ENCODE results near the gene MBD5.
"Not testable (repeated sequence)": the region's sequence is repeated elsewhere in the genome, so short reads cannot be mapped to it uniquely, and the experiment has no call there.

MBD5 gene

GRCh38 chr2:148021059-148021861 lies at the start of gene MBD5:
Gene MBD5, plus strand, starts transcription at chr2:148021091.
- peak; percentile 34 for DNase-seq (ENCODE audit: low read depth, low spot score)

- DNase-seq (ENCODE audit: low read depth, low spot score), result no peak
These were observed 44.8 kb upstream of the MBD5 start for GRCh38 chr2:147976102-147976501.

- no peak for DNase-seq (ENCODE audit: low read depth, low spot score)
These were observed 43.2 kb upstream of the MBD5 start for GRCh38 chr2:147977679-147978078.

GRCh38 chr2:147980940-147981528 lies 39.9 kb upstream of the MBD5 start:
- no peak for DNase-seq (ENCODE audit: low read depth, low spot score)

DNA sequence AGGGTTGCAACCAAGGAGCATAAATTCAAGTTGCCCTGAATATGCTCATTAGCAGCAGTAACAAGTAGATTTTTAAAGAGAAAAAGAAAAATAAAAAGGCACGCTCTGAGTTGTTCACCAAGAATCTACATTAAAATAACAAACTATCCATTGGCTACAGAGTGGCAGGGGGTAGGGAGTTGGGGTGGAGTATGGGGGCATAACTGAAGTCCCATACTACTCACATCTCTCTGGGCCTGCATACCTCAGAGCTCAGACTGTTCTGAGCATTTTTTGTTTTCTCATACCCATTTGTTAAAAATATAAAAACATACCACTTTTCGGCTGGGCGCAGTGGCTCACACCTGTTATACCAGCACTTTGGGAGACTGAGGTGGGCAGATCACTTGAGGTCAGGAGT lies 31.8 kb upstream of the MBD5 start:
- DNase-seq (ENCODE audit: low read depth, low spot score), result no peak

- DNase-seq (ENCODE audit: low read depth, low spot score), result no peak
These were observed 31.0 kb upstream of the MBD5 start for GRCh38 chr2:147989809-147990403.

GRCh38 chr2:147994965-147995364 lies 25.9 kb upstream of the MBD5 start:
- not testable (repeated sequence) for DNase-seq (ENCODE audit: low read depth, low spot score)

DNA sequence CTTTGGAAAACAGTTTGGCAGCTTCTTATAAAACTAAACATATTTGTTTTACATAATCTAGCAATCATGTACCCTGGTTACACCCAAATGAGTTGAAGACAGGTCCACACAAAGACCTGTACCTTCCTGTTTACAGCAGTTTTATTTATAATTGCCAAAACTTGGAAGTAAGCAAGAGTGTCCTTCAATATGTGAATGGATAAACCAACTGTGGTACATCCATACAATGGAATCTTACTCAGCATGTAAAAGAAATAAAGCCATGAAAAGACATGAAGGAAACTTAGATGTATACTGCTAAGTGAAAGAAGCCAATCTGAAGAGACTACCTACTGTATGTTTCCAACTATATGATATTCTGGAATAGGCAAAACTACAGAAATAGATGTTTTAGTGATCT lies 24.1 kb upstream of the MBD5 start:
- DNase-seq (ENCODE audit: low read depth, low spot score), result no peak

- DNase-seq (ENCODE audit: low read depth, low spot score), result no peak
These were observed 22.7 kb upstream of the MBD5 start for GRCh38 chr2:147998203-147998602.

- no peak for DNase-seq (ENCODE audit: low read depth, low spot score)
These were observed 21.8 kb upstream of the MBD5 start for GRCh38 chr2:147999126-147999525.

- DNase-seq (ENCODE audit: low read depth, low spot score), result no peak
These were observed 20.8 kb upstream of the MBD5 start for GRCh38 chr2:148000095-148000494.

DNA sequence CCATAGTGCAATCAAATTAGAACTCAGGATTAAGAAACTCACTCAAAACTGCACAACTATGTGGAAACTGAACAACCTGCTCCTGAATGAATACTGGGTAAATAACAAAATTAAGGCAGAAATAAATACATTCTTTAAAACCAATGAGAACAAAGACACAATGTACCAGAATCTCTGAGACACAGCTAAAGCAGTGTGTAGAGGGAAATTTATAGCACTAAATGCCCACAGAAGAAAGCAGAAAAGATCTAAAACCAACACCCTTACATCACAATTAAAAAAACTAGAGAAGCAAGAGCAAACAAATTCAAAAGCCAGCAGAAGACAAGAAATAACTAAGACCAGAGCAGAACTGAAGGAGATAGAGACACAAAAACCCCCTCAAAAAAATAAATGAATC lies 18.5 kb upstream of the MBD5 start:
- DNase-seq (ENCODE audit: low read depth, low spot score), result not testable (repeated sequence)

DNA sequence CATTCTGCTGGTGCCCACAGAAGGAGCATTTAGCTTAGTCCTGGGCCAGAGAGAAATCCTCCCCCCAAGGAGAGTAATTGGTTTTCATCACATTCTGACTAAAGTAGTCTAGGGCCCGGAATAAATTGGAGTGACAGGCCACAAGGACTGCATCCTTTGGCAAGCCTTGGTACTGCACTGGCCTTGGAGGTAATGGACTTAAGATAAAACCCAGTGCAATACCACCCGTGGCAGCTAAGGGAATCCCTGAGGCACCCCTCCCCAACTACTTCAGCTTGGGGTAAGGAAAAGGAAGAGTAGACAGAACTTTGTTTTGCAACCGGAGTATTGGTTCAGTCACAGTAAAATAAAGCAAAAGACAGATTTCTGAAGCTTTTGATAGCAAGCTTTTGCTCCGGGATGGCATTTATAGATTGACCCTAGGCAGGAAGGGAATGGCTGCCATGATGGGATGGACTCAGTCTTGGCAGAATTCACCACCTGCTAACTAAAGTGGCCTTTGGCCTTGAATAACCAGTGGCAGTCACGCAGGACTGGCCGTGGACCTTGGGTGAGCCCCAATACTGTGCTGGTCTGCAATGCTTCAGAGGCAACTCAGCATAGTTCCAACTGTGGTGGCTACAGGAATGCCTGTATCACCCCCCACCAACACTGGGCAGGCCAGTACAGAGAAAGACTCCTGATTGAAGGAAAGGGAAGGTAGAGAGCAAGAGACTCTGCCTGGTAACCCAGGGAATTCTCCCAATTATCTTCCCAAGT lies 14.5 kb upstream of the MBD5 start:
- no peak for DNase-seq (ENCODE audit: low read depth, low spot score)

GRCh38 chr2:148007219-148007900 lies 13.5 kb upstream of the MBD5 start:
- DNase-seq (ENCODE audit: low read depth, low spot score), result no peak

GRCh38 chr2:148008411-148008810 lies 12.5 kb upstream of the MBD5 start:
- not testable (repeated sequence) for DNase-seq (ENCODE audit: low read depth, low spot score)

DNA sequence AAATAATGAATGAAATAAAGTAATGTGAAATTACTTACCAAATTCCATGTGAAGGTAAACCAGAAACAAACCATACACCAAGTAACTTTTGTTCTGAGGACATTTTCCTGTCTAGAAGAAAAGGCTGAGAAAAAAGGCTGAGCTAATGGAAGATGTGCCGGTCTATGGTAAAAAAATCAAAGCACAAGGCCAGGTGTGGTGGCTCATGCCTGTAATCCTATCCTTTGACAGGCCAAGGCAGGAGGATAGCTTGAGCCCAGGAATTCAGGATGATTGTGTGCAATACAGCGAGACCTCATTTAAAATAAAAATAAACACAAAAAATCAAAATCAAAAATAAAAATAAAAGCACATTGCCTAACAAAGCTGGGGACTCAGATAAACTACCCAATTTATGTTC lies 7.0 kb upstream of the MBD5 start:
- no peak for DNase-seq (ENCODE audit: low read depth, low spot score)

- DNase-seq (ENCODE audit: low read depth, low spot score), result no peak
These were observed 6.3 kb upstream of the MBD5 start for GRCh38 chr2:148014616-148015015.

DNA sequence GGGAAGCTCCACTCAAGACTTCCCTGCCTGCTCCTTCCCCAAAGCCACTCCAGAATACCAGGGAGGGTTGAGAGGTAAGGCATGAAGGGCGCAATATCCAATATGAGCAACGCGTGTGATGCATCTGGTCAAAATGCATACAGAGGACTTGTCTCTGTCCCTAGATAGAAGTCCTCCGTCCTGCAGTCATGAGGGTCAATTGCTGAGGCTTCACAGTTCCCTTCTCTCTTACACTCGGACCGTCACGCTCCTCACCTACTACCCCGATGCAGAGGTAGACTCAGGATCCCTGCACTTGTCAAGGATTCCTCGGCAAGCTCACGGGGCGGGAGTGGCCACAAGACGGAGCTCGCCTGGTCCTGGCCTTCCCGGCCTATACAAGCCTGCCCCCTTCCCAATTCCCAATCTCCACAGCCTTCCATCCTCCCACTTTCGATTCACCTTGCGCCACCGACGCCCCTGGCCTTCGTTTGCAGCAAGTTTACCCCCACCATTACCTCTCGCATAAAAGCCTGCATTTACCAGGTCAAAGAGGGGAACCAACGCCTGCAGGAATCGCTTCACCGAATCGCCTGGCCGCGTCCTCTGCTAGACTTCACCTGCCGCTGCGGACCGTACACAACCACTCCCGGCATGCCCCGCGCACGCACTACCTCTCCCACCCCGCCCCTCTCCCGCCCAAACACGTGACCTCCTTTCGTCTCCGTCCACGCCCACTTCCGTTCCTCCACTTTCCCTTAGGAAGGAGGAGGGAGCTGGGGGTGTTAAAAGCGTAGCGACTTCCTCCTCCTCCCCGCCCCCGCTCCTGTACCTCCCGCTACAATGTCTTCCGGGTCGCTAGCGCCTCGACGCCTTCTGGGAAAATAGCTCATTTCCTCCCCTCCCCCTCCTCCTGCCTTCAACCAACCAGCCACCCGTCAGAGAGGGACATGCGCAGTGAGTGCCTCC lies 506 bp upstream of the MBD5 start, which contains the start of gene ORC4:
Gene ORC4, minus strand, starts transcription at position 627 of the 948 bp plus-strand sequence. CDS start 44,779 bp downstream, outside the sequence.
- DNase-seq (ENCODE audit: low read depth, low spot score), result peak; percentile 98

DNA sequence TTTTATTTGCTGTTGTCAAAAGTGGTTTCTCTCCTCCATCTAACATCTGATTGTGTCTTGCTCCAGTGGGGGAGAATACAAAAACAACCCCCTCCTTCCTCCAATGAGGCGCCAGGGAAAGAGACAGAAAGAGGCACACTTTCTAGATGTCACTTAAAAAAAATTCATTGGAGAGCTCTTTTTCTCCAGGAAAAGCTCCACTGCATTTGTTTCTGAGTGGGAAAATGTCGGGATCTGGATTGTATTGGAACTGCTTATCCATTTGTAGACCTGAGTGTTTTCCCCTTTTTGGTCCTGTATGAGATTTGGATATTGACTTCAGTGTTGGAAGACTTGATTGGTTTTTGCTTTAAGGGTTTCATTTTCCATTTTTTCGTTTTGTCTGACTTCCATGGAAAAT lies 995 bp downstream of the MBD5 start:
- DNase-seq (ENCODE audit: low read depth, low spot score), result no peak

DNA sequence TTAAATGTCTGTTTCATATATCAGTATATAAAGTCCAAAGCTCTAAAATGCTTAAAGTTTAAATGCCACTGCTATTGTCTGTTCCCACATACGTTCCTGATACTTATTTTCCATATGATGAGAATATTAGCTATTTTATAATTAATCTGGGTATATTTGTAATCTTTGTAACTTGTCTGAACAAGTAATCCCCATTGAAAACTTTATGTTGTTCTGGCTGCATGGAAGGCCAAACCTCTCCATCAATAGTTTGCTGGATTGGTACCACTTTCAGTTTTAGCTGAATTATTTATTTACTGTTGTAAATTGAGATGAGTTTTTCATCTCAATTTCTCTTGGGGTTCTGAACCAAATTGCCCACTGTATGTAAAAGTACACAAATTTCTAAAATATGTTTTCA lies 1.5 kb downstream of the MBD5 start:
- no peak for DNase-seq (ENCODE audit: low read depth, low spot score)
